Superior temporal gyrus (tissue), 1 donor: Measurements from ENCODE around the gene MTG1.
A peak's percentile ranks its signal among the peaks of the same experiment; 100 is the strongest.

ENCODE experiments used
- DNase-seq: peaks from one replicate; pipeline ENCODE4 v3.0.0-alpha.2; 2016; ENCODE audit errors: extremely low spot score

MTG1 gene

GRCh38 chr10:133394064-133394663 lies at the start of gene MTG1:
Gene MTG1, plus strand, starts transcription at chr10:133394157. Its CDS starts 64 bp downstream, at chr10:133394221.
- DNase-seq: peak; percentile 95

GRCh38 chr10:133344236-133344635 lies 49.7 kb upstream of the MTG1 start:
- DNase-seq: no peak

- DNase-seq: no peak
Measured at GRCh38 chr10:133346413-133346812, 47.5 kb upstream of the MTG1 start.

- no peak for DNase-seq
Measured at GRCh38 chr10:133347710-133348517, 46.0 kb upstream of the MTG1 start.

GRCh38 chr10:133349160-133349568 lies 44.8 kb upstream of the MTG1 start:
- no peak for DNase-seq

GRCh38 chr10:133349577-133350011 lies 44.4 kb upstream of the MTG1 start:
- DNase-seq: no peak

- no peak for DNase-seq
Measured at GRCh38 chr10:133350283-133350949, 43.5 kb upstream of the MTG1 start.

- no peak for DNase-seq
Measured at GRCh38 chr10:133350950-133351329, 43.0 kb upstream of the MTG1 start.

- DNase-seq: no peak
Measured at GRCh38 chr10:133351408-133352318, 42.3 kb upstream of the MTG1 start.

- DNase-seq: no peak
Measured at GRCh38 chr10:133353202-133353959, 40.6 kb upstream of the MTG1 start.

GRCh38 chr10:133353988-133354605 lies 39.9 kb upstream of the MTG1 start:
- no peak for DNase-seq

GRCh38 chr10:133354672-133355240 lies 39.2 kb upstream of the MTG1 start:
- DNase-seq: no peak

GRCh38 chr10:133355266-133355665 lies 38.7 kb upstream of the MTG1 start:
- no peak for DNase-seq

- DNase-seq: no peak
Measured at GRCh38 chr10:133355991-133356390, 38.0 kb upstream of the MTG1 start.

GRCh38 chr10:133356549-133357284 lies 37.2 kb upstream of the MTG1 start:
- DNase-seq: no peak

GRCh38 chr10:133357285-133358161 lies 36.4 kb upstream of the MTG1 start, which contains the start of gene FUOM:
Gene FUOM, minus strand, starts transcription at chr10:133358019. Its CDS starts 12 bp downstream, at chr10:133358007.
- DNase-seq: no peak

GRCh38 chr10:133358162-133358924 lies 35.6 kb upstream of the MTG1 start:
- no peak for DNase-seq

- DNase-seq: no peak
Measured at GRCh38 chr10:133358925-133359310, 35.0 kb upstream of the MTG1 start.
